Hematopoietic multipotent progenitor cell (in vitro differentiated cells): ENCODE measurements around the gene F13B. TPM values are rescaled to one million over a fixed set of nuclear protein-coding genes. Genes with fewer than 3 reads are reported as not detected.
A peak's percentile ranks its signal among the peaks of the same experiment; 100 is the strongest.
"Not testable (repeated sequence)": the region's sequence is repeated elsewhere in the genome, so short reads cannot be mapped to it uniquely, and the experiment has no call there.

Experiments used
- DNase-seq, 3 donors: peaks; one replicate each; pipeline ENCODE4 v3.0.0-alpha.2; 2011 to 2015; ENCODE audit warnings: low read depth in 2 of 3, low spot score in 2 of 3
- total RNA-seq: library from RNA; depleted of rRNA; stranded (reverse); fragments of >200 nt; gene quantifications from one replicate; pipeline ENCODE4 v1.2.3, GENCODE V29; 2012

The F13B gene
- total RNA-seq, 1 donor = not detected

- DNase-seq = no peak
Observed at GRCh38 chr1:197042676-197043341, 24.3 kb downstream of the F13B start.

DNA sequence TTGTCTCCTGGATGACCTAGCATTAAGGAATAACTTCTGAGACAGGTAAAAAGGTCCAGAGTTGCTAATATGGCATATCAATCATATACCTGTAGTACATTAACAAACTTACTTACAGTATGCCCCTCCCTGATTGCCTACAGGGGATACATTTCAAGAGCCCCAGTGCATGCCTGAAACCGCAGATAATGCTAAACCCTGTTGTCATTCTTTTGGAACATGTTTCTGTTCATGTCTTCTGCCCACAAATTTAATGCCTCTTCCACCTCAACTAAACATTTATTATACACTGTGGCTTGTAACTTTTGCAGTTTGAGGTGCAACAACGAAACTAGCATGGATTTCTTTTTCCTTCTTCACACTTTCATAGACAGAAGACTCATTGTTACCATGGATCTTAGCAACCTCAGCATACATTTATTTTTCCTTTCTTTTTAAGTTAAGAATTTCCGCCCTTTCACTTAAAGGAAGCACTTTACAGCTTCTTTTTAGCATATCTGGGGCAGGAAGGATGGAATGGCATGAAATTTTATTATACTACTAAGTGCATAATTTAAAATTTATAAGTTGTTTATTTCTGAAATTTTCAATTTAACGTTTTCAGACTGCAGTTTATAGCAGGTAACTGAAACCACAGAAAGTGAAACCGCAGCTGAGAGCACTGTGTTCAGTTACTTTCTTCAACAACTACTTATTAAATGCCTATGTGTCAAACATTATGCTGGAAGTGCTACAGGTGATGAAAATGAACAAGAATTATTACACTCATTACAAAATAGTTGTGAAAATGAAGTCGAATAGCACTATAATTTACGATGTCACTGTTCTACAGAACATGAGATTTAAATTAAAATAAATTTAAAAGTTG lies 25.3 kb downstream of the F13B start:
- no peak for DNase-seq

DNA sequence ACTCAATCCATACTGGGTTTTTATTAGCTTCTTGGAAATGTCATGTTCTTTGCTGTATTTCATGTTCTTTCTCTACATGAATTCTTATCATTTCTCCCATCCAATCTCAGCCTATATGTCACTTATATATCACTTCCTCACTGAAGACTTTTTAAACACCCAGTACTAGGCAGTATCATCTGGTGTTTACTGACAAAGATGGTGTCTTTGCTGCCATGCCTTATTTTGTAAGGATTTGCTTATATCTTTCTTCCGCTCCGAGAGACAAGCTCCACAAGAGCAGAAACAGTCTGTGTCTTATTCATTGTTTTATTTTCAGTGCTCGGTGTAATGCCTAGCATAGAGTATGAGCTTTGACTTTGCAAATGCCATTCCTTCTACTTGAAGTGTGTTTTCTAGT lies 30.2 kb downstream of the F13B start:
- no peak for DNase-seq

DNA sequence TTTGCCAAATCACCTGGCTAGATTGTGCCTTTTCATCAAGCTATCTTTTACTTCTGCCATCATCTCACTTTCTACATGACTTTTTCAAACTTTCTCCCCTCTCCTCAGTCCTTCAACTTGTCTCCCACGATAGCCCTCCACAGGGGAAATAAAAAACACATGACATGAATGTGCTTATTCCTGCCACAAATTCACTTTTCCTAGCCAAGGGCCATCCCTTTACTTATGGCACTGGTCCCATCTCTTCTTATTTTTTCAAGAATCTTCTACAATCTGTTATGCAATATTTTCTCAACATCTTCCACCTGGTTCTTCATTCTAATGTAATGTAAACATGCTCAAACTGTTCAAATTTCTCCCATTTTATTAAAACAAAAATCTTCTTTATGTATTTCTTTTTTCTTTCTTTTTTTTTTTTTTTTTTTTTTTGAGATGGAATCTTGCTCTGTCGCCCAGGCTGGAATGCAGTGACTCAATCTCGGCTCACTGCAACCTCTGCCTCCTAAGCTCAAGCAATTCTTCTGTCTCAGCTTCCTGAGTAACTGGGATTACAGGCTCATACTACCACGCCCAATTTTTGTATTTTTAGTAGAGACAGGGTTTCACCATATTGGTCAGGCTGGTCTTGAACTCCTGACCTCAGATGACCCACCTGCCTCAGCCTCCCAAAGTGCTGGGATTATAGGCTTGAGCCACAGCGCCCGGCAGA lies 32.3 kb downstream of the F13B start:
- DNase-seq = not testable (repeated sequence)

- no peak for DNase-seq
Observed at GRCh38 chr1:197029749-197030148, 37.3 kb downstream of the F13B start.

DNA sequence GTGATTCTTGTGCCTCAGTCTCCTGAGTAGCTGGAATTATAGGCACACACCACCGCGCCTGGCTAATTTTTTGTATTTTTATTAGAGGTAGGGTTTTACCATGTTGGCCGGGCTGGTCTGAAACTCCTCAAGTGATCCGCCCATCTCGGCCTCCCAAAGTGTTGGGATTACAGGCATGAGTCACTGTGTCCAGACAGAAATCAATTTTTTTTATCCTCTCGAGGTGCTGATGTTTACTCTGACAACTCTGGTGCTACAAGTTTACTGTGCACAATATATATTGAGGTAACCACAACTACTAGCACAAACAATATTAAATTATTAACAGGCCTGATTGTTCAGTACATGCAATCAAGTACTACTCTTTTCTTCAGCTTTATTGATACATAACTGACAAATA lies 39.7 kb downstream of the F13B start:
- DNase-seq = no peak

GRCh38 chr1:197024460-197024859 lies 42.6 kb downstream of the F13B start:
- no peak for DNase-seq

DNA sequence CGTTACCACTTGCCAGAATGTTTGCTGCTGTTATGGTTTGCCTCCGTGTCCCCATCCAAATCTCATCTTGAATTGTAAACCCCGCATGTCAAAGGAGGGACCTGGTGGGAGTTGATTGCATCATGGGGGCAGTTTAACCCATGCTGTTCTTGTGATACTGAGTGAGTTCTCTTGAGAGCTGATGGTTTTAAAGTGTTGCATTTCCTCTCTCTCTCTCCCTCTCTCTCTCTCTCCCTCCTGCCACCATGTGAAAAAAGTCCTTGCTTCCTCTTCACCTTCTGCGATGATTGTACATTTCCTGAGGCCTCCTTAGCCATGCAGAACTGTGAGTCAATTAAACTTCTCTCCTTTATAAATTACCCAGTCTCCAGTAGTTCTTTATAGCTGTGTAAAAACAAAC lies 45.3 kb downstream of the F13B start:
- DNase-seq = peak in 2 of 3 donors; percentile 6 to 51

GRCh38 chr1:197017558-197018146 lies 49.4 kb downstream of the F13B start:
- peak in 1 of 3 donors; percentile 21 for DNase-seq

DNA sequence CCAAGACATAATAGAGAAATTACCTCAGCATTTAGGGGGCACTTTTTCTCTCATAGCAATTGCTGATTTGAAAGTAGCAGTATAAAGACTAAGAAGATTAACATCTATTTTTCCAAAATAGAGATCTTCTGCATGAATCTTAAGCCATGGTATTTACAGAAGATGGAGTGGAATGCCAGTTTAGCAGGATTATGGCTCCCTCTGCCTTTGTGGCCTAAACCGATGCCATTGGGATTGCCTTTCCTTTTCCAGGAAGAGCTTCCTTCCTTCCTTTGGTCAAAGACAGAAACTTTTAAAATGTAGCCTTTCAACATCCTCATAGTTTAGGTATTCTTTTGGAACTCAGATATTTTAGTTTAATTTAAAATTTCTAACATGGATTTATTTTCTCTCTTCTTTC lies 50.3 kb downstream of the F13B start:
- DNase-seq = no peak

- no peak for DNase-seq
Observed at GRCh38 chr1:197013234-197013633, 53.8 kb downstream of the F13B start.

DNA sequence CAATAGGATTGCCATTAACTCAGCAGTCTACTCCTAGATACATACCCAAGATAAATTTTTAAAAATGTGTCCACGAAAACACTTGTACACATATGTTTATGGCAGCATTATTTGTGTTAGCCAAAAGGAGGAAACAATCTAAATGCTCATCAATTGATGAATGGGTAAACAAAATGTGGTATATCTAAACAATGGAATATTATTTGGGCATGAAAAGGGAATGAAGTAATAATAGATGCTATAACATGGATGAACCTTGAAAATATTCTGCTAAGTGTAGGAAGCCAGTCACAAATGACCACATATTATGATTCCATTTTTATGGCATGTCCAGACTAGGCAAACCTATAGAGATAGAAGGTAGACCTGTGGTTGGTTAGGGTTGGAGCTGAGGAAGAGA lies 55.4 kb downstream of the F13B start:
- DNase-seq = no peak

GRCh38 chr1:197008861-197009260 lies 58.2 kb downstream of the F13B start:
- no peak for DNase-seq

DNA sequence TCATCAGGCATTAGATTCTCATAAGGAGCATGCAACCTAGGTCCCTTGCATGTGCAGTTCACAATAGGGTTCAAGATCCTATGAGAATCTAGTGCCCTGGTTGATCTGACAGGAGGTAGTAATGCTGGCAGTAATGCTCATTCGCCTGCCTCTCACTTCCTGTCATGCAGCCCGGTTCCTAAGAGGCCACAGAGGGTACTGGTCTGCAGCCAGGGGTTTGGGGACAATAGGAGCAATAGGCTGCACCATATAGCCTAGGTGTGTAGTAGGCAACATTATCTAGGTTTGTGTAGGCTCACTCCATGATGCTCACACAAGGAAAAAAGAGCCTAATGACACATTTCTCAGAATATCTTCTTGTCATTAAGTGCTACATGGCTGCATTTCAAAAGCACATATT lies 63.9 kb downstream of the F13B start:
- no peak for DNase-seq

GRCh38 chr1:197001828-197002227 lies 65.2 kb downstream of the F13B start:
- no peak for DNase-seq

DNA sequence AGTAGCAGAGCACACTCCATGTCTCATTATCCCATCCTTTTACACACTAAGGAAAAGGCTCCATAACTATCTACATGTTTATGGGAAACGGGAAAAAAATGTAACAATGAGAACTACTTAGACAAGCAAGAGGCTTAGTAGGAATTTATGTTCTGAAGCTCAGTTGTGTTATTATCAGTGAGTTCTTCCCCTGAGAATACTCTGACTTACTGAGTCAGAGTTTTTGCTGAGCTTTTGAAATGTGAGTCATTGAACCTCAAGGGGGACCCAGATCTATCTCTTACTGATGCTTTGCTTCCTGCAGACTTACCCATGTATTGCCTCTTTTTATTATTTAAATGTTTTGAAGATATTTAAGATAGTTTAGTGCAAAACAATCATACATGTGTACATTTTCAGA lies 69.6 kb downstream of the F13B start:
- no peak for DNase-seq

GRCh38 chr1:196993916-196994315 lies 73.1 kb downstream of the F13B start:
- DNase-seq = no peak

- not testable (repeated sequence) for DNase-seq
Observed at GRCh38 chr1:196991919-196992651, 75.0 kb downstream of the F13B start.
